HG02763 (cell line): ENCODE results near the gene AADACL4.

ENCODE experiments used
- ATAC-seq: cut with Tn5 transposase; IDR thresholded peaks from one replicate; pipeline ENCODE4 v1.9.1; 2021; ENCODE audit warnings: mild to moderate bottlenecking, moderate library complexity; ENCODE audit not compliant: unreplicated experiment

The AADACL4 gene

DNA sequence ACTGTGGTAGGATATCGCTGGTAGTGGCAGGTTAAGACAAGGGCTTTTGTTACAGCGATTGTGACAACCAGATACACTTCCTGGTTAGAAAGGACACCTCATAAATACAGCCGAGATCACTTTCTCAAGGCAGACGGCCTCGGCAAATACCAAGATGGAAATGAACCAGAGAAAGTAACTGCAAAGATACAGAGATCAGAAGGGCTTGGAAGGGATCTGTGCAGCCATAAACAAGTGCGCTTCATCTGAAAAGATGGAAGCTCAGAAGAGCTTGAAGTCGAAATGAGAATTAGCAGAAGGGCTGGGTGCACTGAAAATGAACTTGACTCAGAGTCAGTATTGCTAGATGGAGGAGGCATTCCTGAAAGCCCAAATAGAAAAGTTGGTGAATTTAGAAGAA, 32.9 kb upstream of the AADACL4 start:
- no peak for ATAC-seq

DNA sequence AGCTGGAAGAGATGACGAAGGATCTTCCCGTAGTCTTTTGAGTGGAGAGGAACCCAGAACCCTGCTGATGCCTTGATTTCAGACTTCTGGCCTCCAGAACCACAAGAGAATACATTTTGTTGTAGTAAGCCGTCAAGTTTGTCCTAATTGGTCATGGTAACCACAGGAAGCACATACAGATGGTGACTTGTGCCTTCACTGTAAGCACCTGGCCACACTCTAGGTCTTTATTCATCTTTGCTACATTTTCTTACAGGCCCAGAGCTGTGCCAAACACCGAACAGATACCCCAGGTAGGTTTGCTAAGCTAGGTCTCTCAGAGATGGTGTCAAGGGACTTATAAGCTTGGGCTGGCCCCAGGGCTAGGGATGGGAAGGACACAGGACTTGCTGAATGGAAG, 30.7 kb upstream of the AADACL4 start:
- ATAC-seq: no peak

DNA sequence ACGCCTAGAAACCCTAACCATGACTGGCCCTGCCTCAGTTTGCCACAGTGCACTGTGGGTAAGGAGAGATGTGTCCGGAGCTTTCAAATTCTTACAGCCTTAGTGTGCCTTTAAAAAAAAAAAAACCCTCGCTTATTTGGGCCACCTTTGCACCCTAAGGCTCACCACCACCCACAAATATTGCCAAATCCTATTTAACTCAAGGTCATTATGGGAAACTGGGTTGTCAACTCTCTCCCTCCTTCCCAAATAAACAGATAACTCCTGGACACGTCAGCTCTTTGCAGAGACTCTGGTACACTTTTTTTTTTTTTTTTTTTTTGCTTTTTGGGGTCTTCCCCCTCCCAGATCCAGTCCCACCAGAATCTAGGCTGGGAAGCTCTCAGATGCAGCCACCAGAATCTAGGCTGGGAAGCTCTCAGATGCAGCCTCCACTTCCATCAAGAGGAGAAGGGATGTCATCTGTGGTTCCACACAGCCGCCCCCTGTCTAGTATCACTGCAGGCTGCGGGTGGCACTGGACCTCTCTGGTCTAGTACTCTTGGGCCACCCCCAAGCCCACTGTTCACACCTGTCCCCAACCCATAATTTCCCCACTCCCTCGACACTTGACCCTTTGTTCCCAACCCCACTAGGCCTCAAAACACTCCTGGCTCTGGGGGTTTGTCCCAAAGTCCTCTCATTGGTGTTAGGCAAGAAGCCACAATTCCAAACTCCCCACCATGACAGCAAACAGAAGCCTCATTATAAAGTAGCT, 29.3 kb upstream of the AADACL4 start:
- ATAC-seq: no peak

- no peak for ATAC-seq
Measured at GRCh38 chr1:12615159-12615864, 28.6 kb upstream of the AADACL4 start.

- no peak for ATAC-seq
Measured at GRCh38 chr1:12615865-12616708, 27.8 kb upstream of the AADACL4 start.

DNA sequence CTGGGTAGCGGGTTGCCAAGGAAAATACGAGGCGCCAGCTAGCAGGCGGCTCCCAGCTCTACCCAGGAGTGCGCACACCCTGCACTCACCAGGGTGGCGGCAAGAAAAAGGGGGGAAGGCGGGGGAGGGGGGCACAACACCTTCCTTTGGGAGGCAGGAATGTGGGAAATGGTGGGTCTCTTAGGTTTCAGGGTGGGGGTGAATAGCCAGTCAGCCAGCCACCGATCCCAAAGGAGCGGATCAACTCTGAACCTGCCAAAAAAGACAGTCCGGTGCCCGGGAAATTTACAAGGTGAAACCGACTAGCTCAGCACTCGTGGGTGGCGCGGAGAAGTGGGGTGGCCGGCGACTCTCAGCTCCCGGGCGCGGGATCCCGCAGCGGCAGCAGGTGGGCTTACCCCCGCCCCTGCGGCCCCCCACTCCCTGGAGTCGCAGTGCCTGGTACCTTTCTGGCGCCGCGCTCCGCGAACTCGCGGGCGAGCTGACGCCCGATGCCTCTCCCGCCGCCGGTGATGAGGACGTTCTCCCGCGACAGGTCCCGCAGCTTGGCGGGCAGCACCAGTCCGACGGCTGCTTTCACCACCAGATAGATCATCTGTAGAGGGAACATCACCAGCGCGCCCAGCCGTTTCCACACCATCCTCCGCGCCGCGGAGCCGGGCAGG, 27.0 kb upstream of the AADACL4 start:
- no peak for ATAC-seq

DNA sequence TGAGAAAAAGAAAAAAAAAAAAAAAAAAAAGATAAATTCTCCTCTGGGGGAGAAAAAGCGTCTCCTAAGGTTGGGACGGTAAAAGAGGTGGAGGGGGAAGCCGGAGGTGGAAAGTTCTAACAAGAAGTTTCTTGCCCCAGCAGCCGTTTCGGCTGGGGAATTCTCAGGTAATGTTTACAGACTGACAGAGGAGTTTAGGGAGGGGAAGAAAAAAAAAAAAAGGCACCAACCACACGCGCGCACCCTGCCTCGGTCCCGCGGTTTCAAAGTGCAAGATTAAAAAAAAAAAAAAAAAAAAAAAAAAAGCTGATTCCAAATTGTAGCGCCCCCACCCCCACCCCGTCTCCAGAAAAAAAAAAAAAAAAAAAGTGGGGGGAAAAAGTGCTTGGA, 26.4 kb upstream of the AADACL4 start:
- no peak for ATAC-seq

GRCh38 chr1:12617901-12618660, 25.8 kb upstream of the AADACL4 start, which contains the start of gene DHRS3:
Gene DHRS3, minus strand, starts transcription at chr1:12618210. Its CDS starts 862 bp downstream, at chr1:12617348.
- no peak for ATAC-seq

- no peak for ATAC-seq
Measured at GRCh38 chr1:12618661-12618964, 25.3 kb upstream of the AADACL4 start.

GRCh38 chr1:12618965-12619791, 24.7 kb upstream of the AADACL4 start:
- ATAC-seq: no peak

DNA sequence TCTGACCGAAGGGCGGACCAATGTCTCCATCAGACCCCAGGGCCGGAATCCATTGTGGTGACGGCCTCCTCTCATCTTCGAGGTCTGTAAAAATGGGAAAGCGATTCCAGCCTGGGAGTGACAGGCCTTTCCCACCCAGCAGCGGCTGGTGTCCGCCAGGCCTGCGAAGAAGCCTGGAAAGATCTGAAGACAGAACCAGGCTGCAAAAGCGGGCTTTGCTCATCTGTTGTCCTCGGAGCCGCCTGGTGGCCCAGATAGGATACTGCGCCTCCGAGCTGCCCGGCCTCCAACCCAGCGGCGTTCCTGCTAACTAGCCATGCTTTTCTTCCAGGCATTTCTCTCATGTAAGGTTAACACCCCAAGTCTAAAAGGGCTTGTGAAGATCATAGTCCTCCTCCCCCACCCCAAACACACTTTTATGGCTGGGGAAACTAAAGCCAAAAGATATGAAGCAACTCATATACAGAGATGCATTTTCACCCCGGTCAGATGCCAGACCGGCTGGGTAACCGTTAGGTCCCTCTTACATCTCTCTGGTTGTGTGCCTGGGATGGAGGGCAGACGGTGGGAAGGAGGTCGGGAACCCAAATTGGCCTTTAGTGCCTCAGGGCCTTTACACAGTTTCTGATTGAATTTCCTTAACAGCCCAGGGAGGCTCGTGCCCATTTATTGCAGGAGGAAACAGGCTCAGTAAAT, 23.9 kb upstream of the AADACL4 start:
- peak; percentile 49 for ATAC-seq

DNA sequence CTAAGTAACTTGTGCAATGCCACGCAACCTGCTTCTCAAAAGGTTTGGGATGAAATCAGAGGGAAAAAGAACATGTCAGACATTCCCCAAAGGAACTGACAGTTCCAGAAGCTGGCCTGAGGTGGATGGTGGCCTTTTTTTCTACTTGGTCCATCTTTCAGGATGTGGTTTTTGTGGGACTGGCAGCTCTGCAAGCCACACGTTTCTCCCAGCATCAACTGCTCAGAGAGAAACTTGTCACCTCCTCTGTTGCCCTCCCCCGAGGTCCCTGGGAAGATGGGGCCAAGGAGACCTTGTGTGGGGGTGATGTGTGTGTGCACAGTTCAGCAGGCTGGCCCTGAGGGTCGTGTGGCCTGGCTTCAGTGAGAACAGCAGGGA, 23.4 kb upstream of the AADACL4 start:
- no peak for ATAC-seq

DNA sequence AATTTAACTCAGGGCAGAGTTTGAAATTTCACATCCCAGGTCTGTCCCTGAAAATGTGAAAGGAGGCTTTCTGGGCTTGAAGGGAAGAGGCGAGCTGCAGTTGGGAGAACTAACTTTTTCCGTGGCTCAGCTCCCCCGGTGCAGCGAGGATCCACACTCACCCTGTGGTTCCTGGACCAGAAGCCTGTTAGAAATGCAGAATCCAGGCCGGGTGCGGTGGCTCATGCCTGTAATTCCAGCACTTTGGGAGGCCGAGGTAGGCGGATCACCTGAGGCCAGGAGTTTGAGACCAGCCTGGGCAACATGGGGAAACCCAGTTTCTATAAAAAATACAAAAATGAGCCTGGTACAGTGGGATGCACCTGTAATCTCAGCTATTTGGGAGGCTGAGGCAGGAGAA, 23.0 kb upstream of the AADACL4 start:
- no peak for ATAC-seq

GRCh38 chr1:12621346-12622335, 22.2 kb upstream of the AADACL4 start:
- no peak for ATAC-seq

DNA sequence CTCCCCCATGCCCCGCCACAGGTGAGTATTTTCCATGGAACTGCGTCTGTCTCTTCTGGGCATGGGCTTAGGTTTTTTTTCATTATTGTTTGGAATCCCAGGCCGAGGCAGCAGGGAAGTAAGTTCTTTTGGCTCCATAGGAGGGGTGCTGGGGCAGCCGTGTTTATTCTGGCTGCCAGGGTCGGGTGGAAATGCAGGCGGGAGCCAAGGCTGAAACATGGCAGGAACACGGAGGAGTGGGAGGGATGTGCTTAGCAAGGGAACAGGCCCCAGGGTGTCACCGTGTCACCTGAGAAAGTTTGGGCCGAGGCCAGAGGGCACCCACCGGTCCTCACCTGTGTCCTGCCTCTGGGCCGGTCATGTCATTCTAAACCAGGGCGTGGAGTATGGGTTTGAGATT, 21.4 kb upstream of the AADACL4 start:
- ATAC-seq: no peak

GRCh38 chr1:12625276-12625675, 18.6 kb upstream of the AADACL4 start:
- no peak for ATAC-seq

- ATAC-seq: no peak
Measured at GRCh38 chr1:12626888-12627287, 17.0 kb upstream of the AADACL4 start.

- ATAC-seq: no peak
Measured at GRCh38 chr1:12627296-12627695, 16.6 kb upstream of the AADACL4 start.
